Endothelial cell of umbilical vein (primary cell): ENCODE measurements around the gene TMEM270.

Experiments
- CTCF ChIP-seq, 2 donors: IDR thresholded peaks; 1 replicate in 1 of 2; 2 replicates in 1 of 2; pipeline ENCODE4 v1.5.1; 2011; ENCODE audit warnings: low read length in 2 of 2, mild to moderate bottlenecking in 2 of 2, moderate library complexity in 2 of 2, control low read depth in 1 of 2, inconsistent platforms in 1 of 2, low read depth in 1 of 2; ENCODE audit not compliant: insufficient read depth in 1 of 2; ENCODE audit errors: extremely low read depth in 1 of 2
- EZH2 ChIP-seq: IDR thresholded peaks from 2 replicates; pipeline ENCODE4 v1.6.1; 2012; ENCODE audit warnings: borderline replicate concordance, low read depth, mild to moderate bottlenecking, moderate library complexity, low read length, inconsistent platforms; ENCODE audit not compliant: severe bottlenecking
- FOS ChIP-seq: IDR thresholded peaks from 2 replicates; pipeline ENCODE4 v1.6.1; 2011; ENCODE audit warnings: mild to moderate bottlenecking, low read length, moderate library complexity, borderline replicate concordance; ENCODE audit not compliant: insufficient read depth
- JUN ChIP-seq: IDR thresholded peaks from 2 replicates; pipeline ENCODE4 v1.6.1; 2011; ENCODE audit warnings: borderline replicate concordance, low read depth; ENCODE audit not compliant: insufficient read length, insufficient read depth
- POLR2A ChIP-seq: IDR thresholded peaks from 2 replicates; pipeline ENCODE4 v1.6.1; 2012; ENCODE audit warnings: low read depth, mild to moderate bottlenecking, control low read depth, low read length
- POLR2AphosphoS5 ChIP-seq: IDR thresholded peaks from 2 replicates; pipeline ENCODE4 v1.6.1; 2012; ENCODE audit warnings: low read depth, mild to moderate bottlenecking, control low read depth, low read length, moderate library complexity; ENCODE audit not compliant: insufficient read depth
- TF ChIP-seq, protein P1 (sequence below): IDR thresholded peaks from 2 replicates; pipeline ENCODE4 v1.6.1; 2011; ENCODE audit not compliant: insufficient read depth, insufficient read length

DNA sequence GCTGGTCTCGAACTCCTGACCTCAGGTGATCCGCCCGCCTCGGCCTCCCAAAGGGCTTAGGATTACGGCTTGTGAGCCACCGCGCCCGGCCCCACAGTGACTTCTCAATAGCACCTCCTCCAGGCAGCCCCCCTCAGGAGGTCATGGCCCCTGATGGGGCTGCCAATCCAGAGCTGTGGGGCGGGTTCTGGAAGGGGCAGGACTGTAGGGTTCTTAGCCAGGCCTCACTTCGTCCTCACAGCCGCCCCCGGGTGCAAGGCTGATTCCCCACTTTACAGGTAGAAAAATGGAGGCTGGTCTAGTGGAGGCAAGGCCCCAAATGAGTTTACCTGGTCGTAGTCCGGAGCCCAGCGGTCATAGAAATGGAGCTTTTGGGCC is 19.3 kb upstream of the TMEM270 start:
- no peak for TF ChIP-seq POLR2AphosphoS5
- TF ChIP-seq POLR2A: no peak
- no peak for TF ChIP-seq CTCF (IDR thresholded peaks at IDR 0.05; ENCODE audit: extremely low read depth in 1 of 2, insufficient read depth in 1 of 2, low read depth in 1 of 2, low read length in 2 of 2)
- TF ChIP-seq, protein P1, sequence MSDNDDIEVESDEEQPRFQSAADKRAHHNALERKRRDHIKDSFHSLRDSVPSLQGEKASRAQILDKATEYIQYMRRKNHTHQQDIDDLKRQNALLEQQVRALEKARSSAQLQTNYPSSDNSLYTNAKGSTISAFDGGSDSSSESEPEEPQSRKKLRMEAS: no peak
- no peak for TF ChIP-seq FOS
- TF ChIP-seq JUN: no peak
- no peak for TF ChIP-seq EZH2
